Measurements from ENCODE around the gene PRKN.

PRKN gene

DNA sequence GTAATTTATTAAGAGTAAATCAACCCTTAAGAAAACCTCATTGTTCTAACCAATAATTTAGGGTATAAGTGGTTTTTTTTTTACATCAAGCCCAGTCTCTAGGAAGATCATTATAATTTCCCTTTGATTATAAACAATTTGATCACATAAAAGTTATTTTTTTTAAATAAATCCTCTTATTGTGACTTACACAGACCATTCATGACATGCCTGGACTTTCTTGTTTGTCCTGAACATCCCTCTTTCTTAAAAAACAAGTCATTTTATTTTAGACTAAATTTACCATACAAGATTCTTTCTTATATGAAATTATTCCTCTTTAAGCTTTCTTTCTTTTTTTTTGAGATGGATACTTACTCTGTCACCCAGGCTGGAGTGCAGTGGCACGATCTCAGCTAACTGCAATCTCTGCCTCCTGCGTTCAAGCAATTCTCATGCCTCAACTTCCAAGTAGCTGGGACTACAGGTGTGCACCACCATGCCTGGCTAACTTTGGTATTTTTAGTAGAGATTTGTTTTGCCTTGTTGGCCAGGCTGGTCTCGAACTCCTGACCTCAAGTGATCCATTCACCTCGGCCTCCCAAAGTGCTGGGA lies 1400.1 kb downstream of the PRKN start:
- Histone ChIP-seq H3K27ac (ENCODE audit: extremely low read depth, low read depth, low read length) (no peak overlapping the region), H3K9me3 (ENCODE audit: control insufficient read depth, insufficient read depth, low read depth, low read length) (no peaks in the 10 kb centered on the region), H3K36me3 (ENCODE audit: control insufficient read depth in 2 of 2, insufficient read depth in 1 of 2, low read length in 2 of 2) (no peaks in the 10 kb centered on the region), H3K4me3 (ENCODE audit: low read depth, low read length) (no peak overlapping the region), H3K4me1 (ENCODE audit: control insufficient read depth, insufficient read depth, low read length) (no peaks in the 10 kb centered on the region)
- no peak for TF ChIP-seq ZNF155 (tag by site-specific recombination; IDR thresholded peaks at IDR 0.05)
- no peak for TF ChIP-seq KLF10 (tag by site-specific recombination; IDR thresholded peaks at IDR 0.05)
- TF ChIP-seq, protein P1, sequence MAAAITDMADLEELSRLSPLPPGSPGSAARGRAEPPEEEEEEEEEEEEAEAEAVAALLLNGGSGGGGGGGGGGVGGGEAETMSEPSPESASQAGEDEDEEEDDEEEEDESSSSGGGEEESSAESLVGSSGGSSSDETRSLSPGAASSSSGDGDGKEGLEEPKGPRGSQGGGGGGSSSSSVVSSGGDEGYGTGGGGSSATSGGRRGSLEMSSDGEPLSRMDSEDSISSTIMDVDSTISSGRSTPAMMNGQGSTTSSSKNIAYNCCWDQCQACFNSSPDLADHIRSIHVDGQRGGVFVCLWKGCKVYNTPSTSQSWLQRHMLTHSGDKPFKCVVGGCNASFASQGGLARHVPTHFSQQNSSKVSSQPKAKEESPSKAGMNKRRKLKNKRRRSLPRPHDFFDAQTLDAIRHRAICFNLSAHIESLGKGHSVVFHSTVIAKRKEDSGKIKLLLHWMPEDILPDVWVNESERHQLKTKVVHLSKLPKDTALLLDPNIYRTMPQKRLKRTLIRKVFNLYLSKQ (tag by site-specific recombination; IDR thresholded peaks at IDR 0.05; ENCODE audit: borderline replicate concordance), result no peak
- TF ChIP-seq WT1 (tag by site-specific recombination; IDR thresholded peaks at IDR 0.05), result no peak
- no peak for TF ChIP-seq ZNF514 (tag by site-specific recombination; IDR thresholded peaks at IDR 0.05)
- TF ChIP-seq TRIM28 (IDR thresholded peaks at IDR 0.05; ENCODE audit: borderline replicate concordance, low read length), result peak; percentile 95
- peak; percentile 100 for TF ChIP-seq SETDB1 (IDR thresholded peaks at IDR 0.05; ENCODE audit: insufficient read length, low read length)
- POLR2A ChIA-PET, result no interaction called here
- CTCF ChIA-PET, result interaction anchor here (0.6 kb wide), 1 partner anchor 72 kb away, joined by 3 read pairs; no protein-coding TSS in a partner anchor

DNA sequence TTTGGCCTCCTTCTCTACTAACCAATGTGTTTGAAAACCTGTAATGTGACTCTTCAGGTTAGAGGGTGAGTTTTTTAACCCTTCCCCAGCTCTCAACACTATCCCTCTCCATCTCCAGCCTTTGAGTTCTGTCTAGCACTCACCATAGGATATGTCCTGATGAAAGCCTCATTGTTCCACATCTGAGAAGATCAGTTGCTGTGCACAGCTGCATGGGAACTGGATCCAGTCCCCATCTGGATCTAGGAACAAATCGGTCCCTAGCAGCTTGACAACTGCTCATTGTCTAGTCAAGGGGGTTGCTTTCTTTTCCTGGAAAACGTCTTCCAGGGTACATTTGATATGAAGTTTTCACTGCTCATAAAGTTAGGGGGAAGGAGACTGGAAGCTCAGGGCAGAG lies 1408.3 kb downstream of the PRKN start:
- Histone ChIP-seq H3K4me3 (ENCODE audit: low read depth, low read length) (no peak overlapping the region), H3K4me1 (ENCODE audit: control insufficient read depth, insufficient read depth, low read length) (no peaks in the 10 kb centered on the region), H3K9me3 (ENCODE audit: control insufficient read depth, insufficient read depth, low read depth, low read length) (no peaks in the 10 kb centered on the region), H3K27ac (ENCODE audit: extremely low read depth, low read depth, low read length) (no peak overlapping the region), H3K36me3 (ENCODE audit: control insufficient read depth in 2 of 2, insufficient read depth in 1 of 2, low read length in 2 of 2) (no peaks in the 10 kb centered on the region)
- no peak for TF ChIP-seq EGR2 (tag by site-specific recombination; IDR thresholded peaks at IDR 0.05; ENCODE audit: low read depth)
- TF ChIP-seq ZNF510 (tag by site-specific recombination; IDR thresholded peaks at IDR 0.05; ENCODE audit: insufficient replicate concordance), result no peak
- no peak for TF ChIP-seq ZNF133 (tag by site-specific recombination; IDR thresholded peaks at IDR 0.05)
- no peak for TF ChIP-seq REPIN1 (tag by site-specific recombination; IDR thresholded peaks at IDR 0.05; ENCODE audit: low read depth)
- no peak for TF ChIP-seq ZNF529 (tag by site-specific recombination; IDR thresholded peaks at IDR 0.05; ENCODE audit: insufficient replicate concordance)
- TF ChIP-seq ZNF16 (tag by site-specific recombination; IDR thresholded peaks at IDR 0.05; ENCODE audit: low read depth), result no peak
- TF ChIP-seq SETDB1 (IDR thresholded peaks at IDR 0.05; ENCODE audit: insufficient read length, low read length), result no peak
- ChIA-PET CTCF (interaction anchor here (0.9 to 1.6 kb wide), 2 partner anchors 11 to 99 kb away, joined by 3 read pairs; no protein-coding TSS in a partner anchor), POLR2A (no interaction called here)

DNA sequence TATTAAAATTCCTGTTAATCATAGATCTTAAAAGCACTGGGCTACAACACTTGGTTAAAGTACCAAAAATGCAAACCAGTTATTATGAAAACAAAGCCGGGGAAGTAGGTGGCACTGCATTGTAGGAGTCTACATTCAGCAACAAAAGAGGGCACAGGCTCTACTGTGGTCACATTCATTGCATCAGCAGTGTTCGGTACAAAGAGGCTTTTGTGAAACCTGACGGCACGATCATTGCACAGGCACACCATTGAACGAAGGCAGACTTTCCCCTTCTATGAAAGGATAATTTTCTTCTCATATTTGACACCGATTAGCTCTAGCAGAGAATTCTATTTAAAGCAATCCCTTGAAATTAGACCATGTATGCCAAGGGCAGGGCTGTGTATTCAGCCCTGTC lies 1409.1 kb downstream of the PRKN start:
- TF ChIP-seq YY2 (tag by site-specific recombination; IDR thresholded peaks at IDR 0.05), result no peak
- H3K4me1 ChIP-seq (ENCODE audit: control insufficient read depth, insufficient read depth, low read length), result no peaks in the 10 kb centered on the region
- ChIA-PET POLR2A (no interaction called here), CTCF (no interaction called here)
- H3K36me3 ChIP-seq (ENCODE audit: control insufficient read depth in 2 of 2, insufficient read depth in 1 of 2, low read length in 2 of 2), result no peaks in the 10 kb centered on the region
- no peaks in the 10 kb centered on the region for H3K9me3 ChIP-seq (ENCODE audit: control insufficient read depth, insufficient read depth, low read depth, low read length)
- no peak overlapping the region for H3K27ac ChIP-seq (ENCODE audit: extremely low read depth, low read depth, low read length)
- H3K4me3 ChIP-seq (ENCODE audit: low read depth, low read length), result no peak overlapping the region

DNA sequence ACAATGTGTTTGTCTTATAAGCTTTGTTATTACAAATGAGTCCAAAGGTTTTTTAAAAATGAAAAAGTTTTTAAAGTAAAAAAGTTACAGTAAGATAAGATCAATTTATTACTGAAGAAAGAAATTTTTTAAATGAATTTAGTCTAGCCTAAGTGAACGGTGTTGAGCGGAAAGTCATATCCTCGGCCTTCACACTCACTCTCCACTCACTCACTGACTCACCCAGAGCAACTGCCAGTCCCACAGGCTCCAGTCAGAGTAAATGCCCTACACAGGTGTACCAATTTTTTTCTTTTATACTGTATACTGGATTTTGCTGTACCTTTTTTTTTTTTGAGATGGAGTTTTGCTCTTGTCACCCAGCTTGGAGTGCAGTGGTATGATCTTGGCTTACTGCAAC lies 1411.0 kb downstream of the PRKN start:
- Histone ChIP-seq H3K4me3 (ENCODE audit: low read depth, low read length) (no peak overlapping the region), H3K4me1 (ENCODE audit: control insufficient read depth, insufficient read depth, low read length) (no peaks in the 10 kb centered on the region), H3K9me3 (ENCODE audit: control insufficient read depth, insufficient read depth, low read depth, low read length) (no peaks in the 10 kb centered on the region), H3K27ac (ENCODE audit: extremely low read depth, low read depth, low read length) (no peak overlapping the region), H3K36me3 (ENCODE audit: control insufficient read depth in 2 of 2, insufficient read depth in 1 of 2, low read length in 2 of 2) (no peaks in the 10 kb centered on the region)
- CTCF ChIA-PET, result no interaction called here
- POLR2A ChIA-PET, result no interaction called here
- TF ChIP-seq, protein P2, sequence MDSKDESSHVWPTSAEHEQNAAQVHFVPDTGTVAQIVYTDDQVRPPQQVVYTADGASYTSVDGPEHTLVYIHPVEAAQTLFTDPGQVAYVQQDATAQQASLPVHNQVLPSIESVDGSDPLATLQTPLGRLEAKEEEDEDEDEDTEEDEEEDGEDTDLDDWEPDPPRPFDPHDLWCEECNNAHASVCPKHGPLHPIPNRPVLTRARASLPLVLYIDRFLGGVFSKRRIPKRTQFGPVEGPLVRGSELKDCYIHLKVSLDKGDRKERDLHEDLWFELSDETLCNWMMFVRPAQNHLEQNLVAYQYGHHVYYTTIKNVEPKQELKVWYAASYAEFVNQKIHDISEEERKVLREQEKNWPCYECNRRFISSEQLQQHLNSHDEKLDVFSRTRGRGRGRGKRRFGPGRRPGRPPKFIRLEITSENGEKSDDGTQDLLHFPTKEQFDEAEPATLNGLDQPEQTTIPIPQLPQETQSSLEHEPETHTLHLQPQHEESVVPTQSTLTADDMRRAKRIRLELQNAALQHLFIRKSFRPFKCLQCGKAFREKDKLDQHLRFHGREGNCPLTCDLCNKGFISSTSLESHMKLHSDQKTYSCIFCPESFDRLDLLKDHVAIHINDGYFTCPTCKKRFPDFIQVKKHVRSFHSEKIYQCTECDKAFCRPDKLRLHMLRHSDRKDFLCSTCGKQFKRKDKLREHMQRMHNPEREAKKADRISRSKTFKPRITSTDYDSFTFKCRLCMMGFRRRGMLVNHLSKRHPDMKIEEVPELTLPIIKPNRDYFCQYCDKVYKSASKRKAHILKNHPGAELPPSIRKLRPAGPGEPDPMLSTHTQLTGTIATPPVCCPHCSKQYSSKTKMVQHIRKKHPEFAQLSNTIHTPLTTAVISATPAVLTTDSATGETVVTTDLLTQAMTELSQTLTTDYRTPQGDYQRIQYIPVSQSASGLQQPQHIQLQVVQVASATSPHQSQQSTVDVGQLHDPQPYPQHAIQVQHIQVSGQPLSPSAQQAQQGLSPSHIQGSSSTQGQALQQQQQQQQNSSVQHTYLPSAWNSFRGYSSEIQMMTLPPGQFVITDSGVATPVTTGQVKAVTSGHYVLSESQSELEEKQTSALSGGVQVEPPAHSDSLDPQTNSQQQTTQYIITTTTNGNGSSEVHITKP (tag by site-specific recombination; IDR thresholded peaks at IDR 0.05), result no peak
- no peak for TF ChIP-seq ZNF600 (tag by site-specific recombination; IDR thresholded peaks at IDR 0.05)
- TF ChIP-seq, protein P3, sequence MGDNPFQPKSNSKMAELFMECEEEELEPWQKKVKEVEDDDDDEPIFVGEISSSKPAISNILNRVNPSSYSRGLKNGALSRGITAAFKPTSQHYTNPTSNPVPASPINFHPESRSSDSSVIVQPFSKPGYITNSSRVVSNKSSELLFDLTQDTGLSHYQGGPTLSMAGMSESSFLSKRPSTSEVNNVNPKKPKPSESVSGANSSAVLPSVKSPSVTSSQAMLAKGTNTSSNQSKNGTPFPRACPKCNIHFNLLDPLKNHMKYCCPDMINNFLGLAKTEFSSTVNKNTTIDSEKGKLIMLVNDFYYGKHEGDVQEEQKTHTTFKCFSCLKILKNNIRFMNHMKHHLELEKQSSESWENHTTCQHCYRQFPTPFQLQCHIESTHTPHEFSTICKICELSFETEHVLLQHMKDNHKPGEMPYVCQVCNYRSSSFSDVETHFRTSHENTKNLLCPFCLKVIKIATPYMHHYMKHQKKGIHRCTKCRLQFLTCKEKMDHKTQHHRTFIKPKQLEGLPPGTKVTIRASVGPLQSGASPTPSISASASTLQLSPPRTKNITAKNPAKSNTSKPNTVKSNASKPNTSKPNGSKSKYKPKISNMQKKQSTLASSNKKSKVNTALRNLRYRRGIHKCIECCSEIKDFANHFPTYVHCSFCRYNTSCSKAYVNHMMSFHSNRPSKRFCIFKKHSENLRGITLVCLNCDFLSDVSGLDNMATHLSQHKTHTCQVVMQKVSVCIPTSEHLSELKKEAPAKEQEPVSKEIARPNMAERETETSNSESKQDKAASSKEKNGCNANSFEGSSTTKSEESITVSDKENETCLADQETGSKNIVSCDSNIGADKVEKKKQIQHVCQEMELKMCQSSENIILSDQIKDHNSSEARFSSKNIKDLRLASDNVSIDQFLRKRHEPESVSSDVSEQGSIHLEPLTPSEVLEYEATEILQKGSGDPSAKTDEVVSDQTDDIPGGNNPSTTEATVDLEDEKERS (tag by site-specific recombination; IDR thresholded peaks at IDR 0.05), result no peak
- TF ChIP-seq, protein P4, sequence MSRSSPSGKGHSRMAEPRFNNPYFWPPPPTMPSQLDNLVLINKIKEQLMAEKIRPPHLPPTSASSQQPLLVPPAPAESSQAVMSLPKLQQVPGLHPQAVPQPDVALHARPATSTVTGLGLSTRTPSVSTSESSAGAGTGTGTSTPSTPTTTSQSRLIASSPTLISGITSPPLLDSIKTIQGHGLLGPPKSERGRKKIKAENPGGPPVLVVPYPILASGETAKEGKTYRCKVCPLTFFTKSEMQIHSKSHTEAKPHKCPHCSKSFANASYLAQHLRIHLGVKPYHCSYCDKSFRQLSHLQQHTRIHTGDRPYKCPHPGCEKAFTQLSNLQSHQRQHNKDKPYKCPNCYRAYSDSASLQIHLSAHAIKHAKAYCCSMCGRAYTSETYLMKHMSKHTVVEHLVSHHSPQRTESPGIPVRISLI (tag by site-specific recombination; IDR thresholded peaks at IDR 0.05), result no peak
- TF ChIP-seq GFI1B (tag by site-specific recombination; IDR thresholded peaks at IDR 0.05), result no peak
